Measurements from ENCODE around the gene APRT.

Gene APRT

DNA sequence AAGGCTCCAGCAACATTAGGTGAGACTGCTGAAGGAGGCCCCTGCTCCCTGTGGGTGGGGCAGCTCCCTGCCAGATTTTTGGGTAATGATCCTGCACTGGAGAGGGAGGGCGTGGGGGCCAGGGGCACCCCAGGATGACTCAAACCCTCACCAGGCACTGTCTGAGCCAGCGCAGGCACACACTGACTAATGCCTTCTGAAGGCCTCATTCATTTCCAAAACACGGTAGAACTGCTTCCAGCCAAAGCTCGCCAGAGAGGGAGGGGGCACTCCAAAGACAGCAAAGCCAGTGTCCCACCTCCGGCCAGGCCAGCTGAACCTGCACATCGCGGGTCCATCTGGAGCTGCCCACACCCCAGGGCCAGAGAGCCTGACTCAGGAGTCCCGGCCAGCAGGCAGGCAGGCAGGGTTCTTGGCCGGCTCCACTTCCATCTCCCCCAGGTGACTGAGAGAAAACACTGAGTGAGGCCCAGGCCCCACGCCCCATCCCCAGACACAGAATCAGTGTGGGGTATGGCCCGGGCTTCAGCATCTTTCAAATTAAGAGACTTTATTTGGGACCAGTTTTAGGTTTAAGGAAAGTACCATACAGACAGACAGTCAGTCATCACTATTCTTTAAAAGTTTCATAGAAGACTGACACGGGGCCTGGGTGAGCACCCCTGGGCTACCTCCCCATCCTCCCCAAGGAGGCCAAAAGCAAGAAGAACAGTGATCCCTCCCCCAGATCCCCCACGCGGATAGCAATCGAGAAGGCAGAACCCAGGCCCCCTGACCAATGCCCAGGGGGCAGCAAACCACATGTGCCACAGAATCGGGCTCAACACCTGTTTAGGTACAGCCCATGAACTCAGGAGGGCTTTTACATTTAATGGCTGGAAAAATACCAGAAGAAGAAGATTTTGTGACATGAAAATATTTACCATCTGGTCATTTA is 29.0 kb downstream of the APRT start:
- peak overlapping the region; percentile 77 to 88 (median 78) for H3K9ac ChIP-seq (ENCODE audit: low read length in 5 of 5)

DNA sequence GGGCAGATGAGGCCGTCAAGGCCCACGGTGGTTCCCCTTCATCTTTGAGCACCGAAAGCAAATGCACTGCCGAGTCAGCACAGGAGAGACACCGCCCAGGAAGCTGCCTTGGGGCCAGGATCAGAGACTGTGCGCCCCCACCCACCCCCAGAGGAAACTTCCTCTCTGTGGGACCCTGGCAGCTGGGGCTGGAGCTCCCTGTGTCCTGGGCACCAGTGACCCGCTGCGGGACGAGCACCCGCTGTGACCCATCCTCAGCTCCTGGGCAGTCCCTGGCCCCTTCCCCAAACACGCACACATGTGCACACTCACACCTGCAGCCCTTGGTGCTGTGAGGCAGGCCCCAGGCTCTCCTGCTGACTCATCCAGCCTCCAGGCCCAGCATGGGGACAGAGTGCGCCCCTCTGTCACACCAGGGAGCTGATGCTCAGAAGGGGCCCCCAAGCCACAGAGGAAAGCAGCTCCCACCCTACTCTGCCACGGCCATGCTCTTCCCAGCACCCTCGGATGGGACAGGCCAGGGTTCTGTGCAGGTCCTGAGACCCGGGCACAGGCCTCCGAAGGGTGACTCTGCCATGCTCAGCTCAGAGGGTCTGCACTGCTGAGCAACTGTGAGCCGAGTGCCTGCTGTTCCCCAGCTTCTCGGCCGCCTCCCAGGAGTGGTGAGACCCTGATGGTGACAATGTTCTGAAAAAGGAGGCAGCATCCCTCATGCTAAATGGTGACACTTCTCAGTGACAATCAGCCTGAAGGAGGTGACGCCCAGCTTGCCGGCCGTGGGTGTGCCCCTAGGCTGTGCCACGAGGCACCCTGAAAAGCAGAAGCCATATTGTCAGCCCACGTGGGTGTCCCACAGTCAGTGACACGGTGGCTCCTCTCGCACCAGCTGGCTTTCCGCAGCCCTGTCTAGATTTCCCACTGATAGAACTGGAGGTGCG is 30.3 kb downstream of the APRT start:
- no peaks in the 10 kb centered on the region for H3K9me3 ChIP-seq (ENCODE audit: control insufficient read depth in 5 of 5, low read length in 5 of 5)
- H3K27me3 ChIP-seq (ENCODE audit: control insufficient read depth in 5 of 5, insufficient read depth in 4 of 5, low read length in 5 of 5): no peaks in the 10 kb centered on the region
- no peaks in the 10 kb centered on the region for H3K36me3 ChIP-seq (ENCODE audit: control insufficient read depth in 5 of 5, insufficient read depth in 5 of 5, low read length in 5 of 5)
- peaks cover 9 to 85% (median 79%) of the 10 kb centered on the region in 5 donors for H3K4me1 ChIP-seq (ENCODE audit: control insufficient read depth in 5 of 5, insufficient read depth in 5 of 5, low read length in 5 of 5)
- peak overlapping the region in 3 of 5 donors; percentile 32 to 88 (median 62) for H3K9ac ChIP-seq (ENCODE audit: low read length in 5 of 5)
- H3K27ac ChIP-seq (ENCODE audit: low read depth, low read length): peak overlapping the region; percentile 99
- H3K4me3 ChIP-seq (ENCODE audit: low read depth in 1 of 5, low read length in 5 of 5): peak overlapping the region in 2 of 5 donors; percentile 22 to 23

More for the DNA sequence above, 29.0 kb downstream of the APRT start:
- Histone ChIP-seq H3K4me3 (ENCODE audit: low read depth in 1 of 5, low read length in 5 of 5) (peak overlapping the region; percentile 67 to 77 (median 74)), H3K9me3 (ENCODE audit: control insufficient read depth in 5 of 5, low read length in 5 of 5) (no peaks in the 10 kb centered on the region), H3K36me3 (ENCODE audit: control insufficient read depth in 5 of 5, insufficient read depth in 5 of 5, low read length in 5 of 5) (no peaks in the 10 kb centered on the region), H3K27ac (ENCODE audit: low read depth, low read length) (peak overlapping the region; percentile 99), H3K4me1 (ENCODE audit: control insufficient read depth in 5 of 5, insufficient read depth in 5 of 5, low read length in 5 of 5) (peaks cover 9 to 72% (median 67%) of the 10 kb centered on the region in 5 donors), H3K27me3 (ENCODE audit: control insufficient read depth in 5 of 5, insufficient read depth in 4 of 5, low read length in 5 of 5) (no peaks in the 10 kb centered on the region)

DNA sequence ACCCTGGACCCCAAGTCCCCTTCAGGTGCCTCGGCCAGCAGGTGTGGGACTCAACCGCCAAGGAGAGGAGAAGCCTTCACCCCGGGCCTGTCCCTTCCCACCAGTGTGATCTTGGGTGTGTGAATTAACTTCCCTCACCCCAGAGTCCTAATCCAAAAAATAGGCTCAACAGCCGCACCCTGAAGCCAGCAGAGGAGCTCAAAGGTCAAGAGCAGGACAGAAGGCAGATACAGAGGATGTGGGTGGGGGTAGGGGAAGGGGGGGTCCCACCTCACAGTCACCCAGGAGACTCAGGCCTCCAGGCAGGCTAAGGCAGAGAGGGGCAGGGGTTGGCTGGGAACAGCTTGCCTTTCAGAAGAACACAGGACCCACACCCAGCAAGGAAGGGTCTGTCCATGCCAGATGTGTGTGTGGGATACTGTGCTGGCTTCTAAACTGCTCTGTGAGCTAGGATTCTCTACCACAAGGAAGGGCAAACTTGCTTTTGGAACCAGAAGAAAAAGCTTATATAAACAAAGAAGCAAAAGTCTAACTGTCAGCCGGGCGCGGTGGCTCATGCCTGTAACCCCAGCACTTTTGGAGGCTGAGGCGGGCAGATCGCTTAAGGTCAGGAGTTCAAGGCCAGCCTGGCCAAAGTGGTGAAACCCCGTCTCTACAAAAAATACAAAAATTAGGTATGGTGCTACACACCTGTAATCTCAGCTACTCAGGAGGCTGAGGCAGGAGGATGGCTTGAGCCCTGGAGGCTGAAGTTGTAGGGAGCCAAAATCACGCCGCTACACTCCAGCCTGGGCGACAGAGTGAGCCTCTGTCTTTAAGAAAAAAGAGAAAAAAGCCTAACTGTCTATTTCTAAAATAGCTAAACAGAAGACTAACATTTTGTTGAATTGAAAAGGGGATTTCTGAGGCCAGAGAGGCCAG is 31.3 kb downstream of the APRT start:
- Histone ChIP-seq H3K9ac (ENCODE audit: low read length in 5 of 5) (peak overlapping the region; percentile 26 to 74 (median 42)), H3K27me3 (ENCODE audit: control insufficient read depth in 5 of 5, insufficient read depth in 4 of 5, low read length in 5 of 5) (no peaks in the 10 kb centered on the region), H3K27ac (ENCODE audit: low read depth, low read length) (peak overlapping the region; percentile 99), H3K36me3 (ENCODE audit: control insufficient read depth in 5 of 5, insufficient read depth in 5 of 5, low read length in 5 of 5) (no peaks in the 10 kb centered on the region), H3K4me1 (ENCODE audit: control insufficient read depth in 5 of 5, insufficient read depth in 5 of 5, low read length in 5 of 5) (peaks cover 9 to 86% (median 78%) of the 10 kb centered on the region in 5 donors), H3K9me3 (ENCODE audit: control insufficient read depth in 5 of 5, low read length in 5 of 5) (no peaks in the 10 kb centered on the region), H3K4me3 (ENCODE audit: low read depth in 1 of 5, low read length in 5 of 5) (peak overlapping the region in 3 of 5 donors; percentile 8 to 52 (median 29))

DNA sequence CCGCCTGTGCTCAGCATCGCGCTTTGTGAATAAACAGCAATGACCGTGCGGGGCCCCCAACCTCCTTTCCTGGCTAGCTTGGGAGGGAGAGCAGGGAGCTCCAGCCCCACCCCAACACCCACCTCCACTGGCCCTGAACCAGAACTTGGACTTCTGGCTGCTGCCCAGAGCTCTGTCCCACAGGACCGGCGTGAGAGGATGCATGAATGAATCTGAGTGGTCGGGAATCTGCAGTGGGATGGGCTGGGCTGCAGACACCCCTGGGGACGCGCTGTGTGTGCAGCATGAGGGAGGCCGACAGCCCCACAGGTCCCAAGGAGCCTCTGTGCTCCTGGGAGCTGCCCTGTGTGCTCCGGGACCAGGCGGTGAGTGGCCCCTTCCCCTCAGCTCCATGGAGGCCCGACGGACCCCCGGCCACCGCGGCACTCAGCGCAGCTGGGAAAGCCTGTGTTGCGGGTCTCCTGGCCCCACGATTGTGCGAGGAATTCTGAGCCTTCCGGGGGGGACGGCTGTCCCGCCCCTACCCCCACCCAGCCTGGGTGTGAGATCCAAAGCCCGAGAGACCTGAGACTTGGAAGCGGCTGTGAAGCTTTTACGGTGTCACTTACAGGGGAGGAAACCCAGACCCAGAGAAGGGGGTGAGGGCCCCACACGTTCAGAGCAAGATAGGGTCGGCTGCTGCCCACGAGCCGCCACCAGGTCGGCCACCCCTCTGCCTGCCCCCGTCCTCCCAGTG is 32.2 kb downstream of the APRT start:
- H3K4me1 ChIP-seq (ENCODE audit: control insufficient read depth in 5 of 5, insufficient read depth in 5 of 5, low read length in 5 of 5): peaks cover 9 to 92% (median 85%) of the 10 kb centered on the region in 5 donors
- no peaks in the 10 kb centered on the region for H3K27me3 ChIP-seq (ENCODE audit: control insufficient read depth in 5 of 5, insufficient read depth in 4 of 5, low read length in 5 of 5)
- H3K36me3 ChIP-seq (ENCODE audit: control insufficient read depth in 5 of 5, insufficient read depth in 5 of 5, low read length in 5 of 5): no peaks in the 10 kb centered on the region
- no peaks in the 10 kb centered on the region for H3K9me3 ChIP-seq (ENCODE audit: control insufficient read depth in 5 of 5, low read length in 5 of 5)
- H3K9ac ChIP-seq (ENCODE audit: low read length in 5 of 5): peak overlapping the region in 4 of 5 donors; percentile 26 to 74 (median 51)
- peak overlapping the region in 2 of 5 donors; percentile 8 to 52 for H3K4me3 ChIP-seq (ENCODE audit: low read depth in 1 of 5, low read length in 5 of 5)
- peak overlapping the region; percentile 99 for H3K27ac ChIP-seq (ENCODE audit: low read depth, low read length)

DNA sequence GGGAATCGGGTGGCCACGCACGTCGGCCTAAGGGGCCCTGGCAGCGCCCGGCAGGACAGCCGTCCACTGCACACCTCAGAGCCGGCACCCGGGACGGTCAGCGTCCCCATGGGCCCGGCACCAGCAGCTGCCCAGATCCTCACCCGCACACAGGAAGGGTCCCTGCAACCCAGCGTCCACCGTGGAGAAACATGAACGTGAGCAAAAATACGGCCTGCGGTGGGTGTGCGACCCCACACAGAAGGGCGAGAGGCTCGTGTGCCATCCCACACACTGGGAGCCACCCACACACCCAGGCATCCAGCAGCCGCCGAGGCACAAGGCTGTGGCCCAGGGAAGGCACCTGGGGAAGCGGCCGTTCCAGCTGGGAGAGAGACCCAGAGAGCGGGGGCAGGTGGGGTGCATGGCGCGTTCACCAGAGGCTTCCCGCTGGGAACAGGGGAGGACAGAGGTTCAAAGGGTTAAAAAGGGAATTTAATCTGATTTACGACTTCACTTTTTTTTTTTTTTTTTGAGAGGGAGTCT is 33.1 kb downstream of the APRT start:
- Histone ChIP-seq H3K4me3 (ENCODE audit: low read depth in 1 of 5, low read length in 5 of 5) (no peak overlapping the region), H3K36me3 (ENCODE audit: control insufficient read depth in 5 of 5, insufficient read depth in 5 of 5, low read length in 5 of 5) (no peaks in the 10 kb centered on the region), H3K27me3 (ENCODE audit: control insufficient read depth in 5 of 5, insufficient read depth in 4 of 5, low read length in 5 of 5) (no peaks in the 10 kb centered on the region), H3K9me3 (ENCODE audit: control insufficient read depth in 5 of 5, low read length in 5 of 5) (no peaks in the 10 kb centered on the region), H3K4me1 (ENCODE audit: control insufficient read depth in 5 of 5, insufficient read depth in 5 of 5, low read length in 5 of 5) (peaks cover 9 to 95% (median 88%) of the 10 kb centered on the region in 5 donors), H3K27ac (ENCODE audit: low read depth, low read length) (no peak overlapping the region), H3K9ac (ENCODE audit: low read length in 5 of 5) (peak overlapping the region in 1 of 5 donors; percentile 56)

DNA sequence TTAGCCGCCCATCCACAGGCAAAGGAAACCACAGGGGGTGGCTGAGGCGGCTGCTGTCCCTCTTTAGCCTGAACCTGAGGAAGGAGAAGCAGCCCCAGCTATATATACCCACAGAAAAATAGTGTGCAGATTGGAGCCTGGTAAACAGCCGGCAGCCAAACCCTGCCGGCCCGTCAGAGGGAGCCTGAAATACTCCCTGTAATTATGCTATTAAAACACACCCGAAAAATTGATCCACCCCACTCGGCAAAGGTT is 33.5 kb downstream of the APRT start:
- H3K27me3 ChIP-seq (ENCODE audit: control insufficient read depth in 5 of 5, insufficient read depth in 4 of 5, low read length in 5 of 5): no peaks in the 10 kb centered on the region
- H3K4me1 ChIP-seq (ENCODE audit: control insufficient read depth in 5 of 5, insufficient read depth in 5 of 5, low read length in 5 of 5): peaks cover 7 to 95% (median 88%) of the 10 kb centered on the region in 5 donors
- H3K4me3 ChIP-seq (ENCODE audit: low read depth in 1 of 5, low read length in 5 of 5): no peak overlapping the region
- peak overlapping the region in 1 of 5 donors; percentile 56 for H3K9ac ChIP-seq (ENCODE audit: low read length in 5 of 5)
- H3K27ac ChIP-seq (ENCODE audit: low read depth, low read length): no peak overlapping the region
- H3K36me3 ChIP-seq (ENCODE audit: control insufficient read depth in 5 of 5, insufficient read depth in 5 of 5, low read length in 5 of 5): no peaks in the 10 kb centered on the region
- H3K9me3 ChIP-seq (ENCODE audit: control insufficient read depth in 5 of 5, low read length in 5 of 5): no peaks in the 10 kb centered on the region

DNA sequence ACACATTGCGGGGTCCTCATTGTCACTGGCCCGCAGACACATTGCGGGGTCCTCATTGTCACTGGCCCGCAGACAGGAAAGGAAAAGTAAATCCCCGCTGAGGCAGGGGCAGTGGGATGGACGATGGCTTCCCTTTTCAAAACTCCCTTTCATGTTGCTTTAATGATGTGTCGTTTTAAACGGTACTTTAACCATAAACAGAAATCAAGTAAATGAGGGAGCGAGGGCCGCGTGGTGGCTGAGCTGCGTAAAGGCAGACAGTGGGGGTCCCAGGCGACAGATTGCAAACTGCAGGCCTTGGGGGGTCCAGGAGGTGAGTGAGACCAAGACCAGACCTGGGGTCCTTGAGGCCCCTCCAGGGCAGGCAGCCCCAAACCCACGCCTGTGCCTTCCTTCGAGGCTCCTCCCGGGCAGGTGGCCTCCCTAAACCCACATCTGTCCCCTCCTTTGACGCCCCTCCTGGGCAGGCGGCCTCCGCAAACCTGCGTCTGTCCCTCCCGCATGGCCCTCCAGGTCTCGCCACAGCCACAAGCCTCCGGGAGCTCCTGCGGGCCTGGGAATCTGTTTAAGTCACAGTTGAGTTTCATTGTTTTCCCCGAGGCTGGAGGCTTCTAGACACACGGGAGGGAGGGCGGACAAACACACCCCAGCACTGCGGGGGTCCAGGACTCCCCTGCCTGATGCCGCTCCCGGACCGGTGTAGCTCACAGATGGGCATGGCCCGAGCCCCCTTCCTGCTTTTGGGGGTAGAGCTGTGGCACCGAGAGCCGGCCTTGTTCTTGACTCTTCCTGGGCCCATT is 34.1 kb downstream of the APRT start:
- Histone ChIP-seq H3K27me3 (ENCODE audit: control insufficient read depth in 5 of 5, insufficient read depth in 4 of 5, low read length in 5 of 5) (no peaks in the 10 kb centered on the region), H3K36me3 (ENCODE audit: control insufficient read depth in 5 of 5, insufficient read depth in 5 of 5, low read length in 5 of 5) (no peaks in the 10 kb centered on the region), H3K27ac (ENCODE audit: low read depth, low read length) (no peak overlapping the region), H3K4me1 (ENCODE audit: control insufficient read depth in 5 of 5, insufficient read depth in 5 of 5, low read length in 5 of 5) (peaks cover 5 to 95% (median 88%) of the 10 kb centered on the region in 5 donors), H3K9ac (ENCODE audit: low read length in 5 of 5) (peak overlapping the region in 1 of 5 donors; percentile 56), H3K4me3 (ENCODE audit: low read depth in 1 of 5, low read length in 5 of 5) (no peak overlapping the region), H3K9me3 (ENCODE audit: control insufficient read depth in 5 of 5, low read length in 5 of 5) (no peaks in the 10 kb centered on the region)

DNA sequence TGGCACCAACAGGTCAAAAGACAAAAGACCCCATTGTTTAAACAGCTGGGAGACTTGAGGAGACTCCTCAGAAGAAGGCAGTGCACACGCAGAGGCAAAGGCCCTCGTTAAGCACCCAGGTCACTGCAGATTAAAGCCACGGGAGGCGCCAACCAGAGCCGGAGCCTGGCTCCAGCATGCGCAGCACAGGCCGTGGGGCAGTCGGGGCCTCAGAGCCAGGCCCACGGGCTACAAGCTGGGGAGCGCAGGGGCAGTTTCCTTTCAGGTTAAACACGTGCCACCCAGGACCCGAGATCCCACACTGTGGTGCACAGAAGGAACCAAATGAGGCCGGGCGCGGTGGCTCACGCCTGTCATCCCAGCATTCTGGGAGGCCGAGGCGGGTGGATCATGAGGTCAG is 35.9 kb downstream of the APRT start:
- H3K27ac ChIP-seq (ENCODE audit: low read depth, low read length): peak overlapping the region; percentile 60

More for the DNA sequence above, 35.9 kb downstream of the APRT start:
- H3K4me1 ChIP-seq (ENCODE audit: control insufficient read depth in 5 of 5, insufficient read depth in 5 of 5, low read length in 5 of 5): peaks cover 8 to 93% (median 86%) of the 10 kb centered on the region in 5 donors
- H3K27me3 ChIP-seq (ENCODE audit: control insufficient read depth in 5 of 5, insufficient read depth in 4 of 5, low read length in 5 of 5): no peaks in the 10 kb centered on the region
- no peak overlapping the region for H3K4me3 ChIP-seq (ENCODE audit: low read depth in 1 of 5, low read length in 5 of 5)
- H3K36me3 ChIP-seq (ENCODE audit: control insufficient read depth in 5 of 5, insufficient read depth in 5 of 5, low read length in 5 of 5): no peaks in the 10 kb centered on the region
- H3K9ac ChIP-seq (ENCODE audit: low read length in 5 of 5): peak overlapping the region in 1 of 5 donors; percentile 41
- no peaks in the 10 kb centered on the region for H3K9me3 ChIP-seq (ENCODE audit: control insufficient read depth in 5 of 5, low read length in 5 of 5)

Data from subcutaneous abdominal adipose tissue (tissue), 5 donors.